ENCODE measurements around the gene WDR59.

- TF ChIP-seq FOXM1 (IDR thresholded peaks at IDR 0.05; ENCODE audit: borderline replicate concordance): no peak
- TF ChIP-seq ARNT (IDR thresholded peaks at IDR 0.05): no peak
- TF ChIP-seq NFRKB (IDR thresholded peaks at IDR 0.05): no peak
- no peak for TF ChIP-seq CTBP1 (IDR thresholded peaks at IDR 0.05; ENCODE audit: borderline replicate concordance)
- no peak for TF ChIP-seq ELF4 (IDR thresholded peaks at IDR 0.05)
- TF ChIP-seq SP1 (IDR thresholded peaks at IDR 0.05): no peak
- no peak for TF ChIP-seq ZNF384 (IDR thresholded peaks at IDR 0.05)
- TF ChIP-seq SUZ12 (IDR thresholded peaks at IDR 0.05): no peak
- no peak for TF ChIP-seq BHLHE40 (IDR thresholded peaks at IDR 0.05; ENCODE audit: borderline replicate concordance)
- TF ChIP-seq FOXA1 (IDR thresholded peaks at IDR 0.05): no peak
These were observed 42.0 kb upstream of the WDR59 start for GRCh38 chr16:75026892-75027391.
